Colonic mucosa (tissue), 4 donors: ENCODE results near the gene JPH4. TPM values are rescaled to one million over a fixed set of nuclear protein-coding genes. Genes with fewer than 3 reads are reported as not detected.

Source experiments
- DNase-seq: peaks from one replicate; pipeline ENCODE4 v3.0.0-alpha.2; 2020
- H3K27ac ChIP-seq: fragments of 200-600 bp; one replicate; pipeline ENCODE4 v1.8.0; 2021
- H3K27me3 ChIP-seq: fragments of 200-600 bp; one replicate; pipeline ENCODE4 v1.8.0; 2021
- H3K36me3 ChIP-seq: fragments of 200-600 bp; one replicate; pipeline ENCODE4 v1.8.0; 2021
- H3K4me1 ChIP-seq: fragments of 200-600 bp; one replicate; pipeline ENCODE4 v1.8.0; 2021; ENCODE audit warnings: mild to moderate bottlenecking
- H3K4me3 ChIP-seq: fragments of 200-600 bp; one replicate; pipeline ENCODE4 v1.8.0; 2021
- H3K9ac ChIP-seq, 2 donors: one replicate each; pipeline ENCODE4 v1.7.0; 2013; ENCODE audit warnings: control low read depth in 2 of 2, low read depth in 2 of 2, low read length in 2 of 2
- H3K9me3 ChIP-seq: fragments of 200-600 bp; one replicate; pipeline ENCODE4 v1.8.0; 2021
- CTCF ChIP-seq: fragments of 200-600 bp; IDR thresholded peaks from one replicate; pipeline ENCODE4 v1.8.0; 2022; ENCODE audit warnings: antibody characterized with exemption, mild to moderate bottlenecking
- intact Hi-C: fragments of 100-400 bp; cut with DNase I; formaldehyde crosslinking; loops from one replicate; pipeline ENCODE4 v1.14.1; 2022
- total RNA-seq, 2 donors: library from RNA; stranded (reverse); fragmentation: NEBNext Ultra II Directional in 1 of 2; extraction: Animal tissue kit (Norgen Biotek cat#: 25700) in 1 of 2; gene quantifications; one replicate each; pipeline ENCODE4 v1.2.1, GENCODE V29; 2021
- donor health status: healthy.
- donor health status: DM: no; HTN: no; CAD: no.
- donor health status: DM: no; HTN: no; CAD: no.

Gene JPH4
- total RNA-seq, 2 donors from 2014 or later, result 0.30 to 0.58 TPM

GRCh38 chr14:23557521-23557920, 21.1 kb downstream of the JPH4 start:
- H3K27me3 ChIP-seq, result no peaks in the 10 kb centered on the region
- TF ChIP-seq CTCF, result no peak
- no peaks in the 10 kb centered on the region for H3K9me3 ChIP-seq
- H3K4me3 ChIP-seq, result no peak overlapping the region
- intact Hi-C loops, result no loop called here
- no peak for DNase-seq
- no peak overlapping the region for H3K9ac ChIP-seq
- no peak overlapping the region for H3K27ac ChIP-seq
- no peaks in the 10 kb centered on the region for H3K36me3 ChIP-seq
- no peaks in the 10 kb centered on the region for H3K4me1 ChIP-seq

DNA sequence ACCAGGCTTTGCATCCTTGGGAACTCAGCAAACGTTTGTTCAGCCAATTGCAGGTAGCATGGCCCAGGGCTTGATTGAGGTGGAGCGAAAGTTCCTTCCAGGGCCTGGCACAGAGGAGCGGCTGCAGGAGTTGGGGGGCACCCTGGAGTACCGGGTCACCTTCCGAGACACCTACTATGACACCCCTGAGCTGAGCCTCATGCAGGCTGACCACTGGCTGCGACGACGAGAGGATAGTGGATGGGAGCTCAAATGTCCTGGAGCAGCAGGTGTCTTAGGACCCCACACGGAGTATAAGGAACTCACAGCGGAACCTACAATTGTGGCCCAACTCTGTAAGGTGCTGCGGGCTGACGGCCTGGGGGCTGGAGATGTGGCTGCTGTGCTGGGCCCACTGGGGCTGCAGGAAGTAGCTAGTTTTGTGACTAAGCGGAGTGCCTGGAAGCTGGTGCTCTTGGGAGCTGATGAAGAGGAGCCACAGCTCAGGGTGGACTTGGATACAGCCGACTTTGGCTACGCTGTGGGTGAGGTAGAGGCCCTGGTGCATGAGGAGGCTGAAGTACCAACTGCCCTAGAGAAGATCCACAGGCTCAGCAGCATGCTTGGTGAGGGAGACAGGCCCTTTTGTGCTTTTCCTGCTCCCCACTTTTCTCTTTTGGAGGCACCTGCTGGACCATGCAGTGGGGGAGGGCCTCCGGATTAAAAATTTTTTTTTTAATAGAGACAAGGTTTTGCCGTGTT, 21.7 kb downstream of the JPH4 start:
- no peaks in the 10 kb centered on the region for H3K9me3 ChIP-seq
- peak overlapping the region; percentile 92 for H3K27ac ChIP-seq
- H3K4me1 ChIP-seq, result no peaks in the 10 kb centered on the region
- H3K36me3 ChIP-seq, result no peaks in the 10 kb centered on the region
- peak overlapping the region; percentile 64 to 84 for H3K9ac ChIP-seq
- H3K27me3 ChIP-seq, result no peaks in the 10 kb centered on the region
- H3K4me3 ChIP-seq, result peak overlapping the region; percentile 92
- DNase-seq, result no peak
- intact Hi-C loops, result no loop called here
- no peak for TF ChIP-seq CTCF

DNA sequence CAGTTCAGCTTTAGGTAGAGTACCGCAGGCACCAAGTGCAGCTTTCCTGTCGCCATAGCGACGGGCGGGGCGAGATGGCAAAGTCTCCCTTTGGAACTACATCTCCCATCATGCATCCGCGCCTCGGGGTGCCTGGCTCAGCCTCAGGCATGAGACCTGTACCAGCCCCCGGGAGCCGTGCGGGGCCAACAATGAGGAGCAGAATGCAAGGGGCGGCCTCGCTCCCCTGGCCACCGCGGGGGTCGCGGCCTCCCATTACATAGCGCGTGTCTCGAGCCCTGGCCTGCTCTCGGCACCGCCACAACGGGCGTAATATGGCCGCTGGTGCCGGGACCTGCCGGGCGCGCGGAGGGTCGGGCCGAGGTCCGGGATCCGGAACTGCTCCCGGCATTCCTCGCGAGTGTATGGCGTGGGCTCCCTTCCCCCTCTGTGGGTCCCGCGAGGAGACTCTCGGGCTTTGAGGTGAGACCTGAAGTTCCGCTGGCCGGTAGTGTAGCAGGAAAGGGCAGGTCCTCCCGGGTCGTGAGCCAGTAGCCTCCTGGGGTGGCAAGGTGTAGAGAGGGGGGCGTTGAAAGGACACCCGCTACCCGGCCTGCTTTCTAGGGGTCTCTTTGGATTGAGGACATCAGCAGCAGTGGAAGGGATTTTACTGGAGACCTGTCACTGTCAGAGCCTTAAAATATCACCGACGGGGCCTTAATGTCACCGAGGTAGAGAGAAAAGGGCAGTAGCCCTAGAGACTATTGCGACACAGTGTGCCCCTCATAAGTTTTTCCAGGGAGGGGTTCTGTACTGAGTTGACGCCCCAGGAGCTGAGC, 22.5 kb downstream of the JPH4 start, which contains the start of gene THTPA:
TSS of gene THTPA (plus strand) at position 390 of the 818 bp plus-strand sequence. CDS start 487 bp downstream, outside the sequence.
- no peaks in the 10 kb centered on the region for H3K9me3 ChIP-seq
- H3K4me3 ChIP-seq, result peak within 1 kb of the TSS; percentile 92
- H3K36me3 ChIP-seq, result no peaks in the 10 kb centered on the region
- intact Hi-C loops, result no loop called here
- TF ChIP-seq CTCF, result no peak
- peak within 1 kb of the TSS; percentile 92 for H3K27ac ChIP-seq
- no peaks in the 10 kb centered on the region for H3K4me1 ChIP-seq
- peak; percentile 97 for DNase-seq
- no peaks in the 10 kb centered on the region for H3K27me3 ChIP-seq
- H3K9ac ChIP-seq, result peak within 1 kb of the TSS; percentile 64 to 84

GRCh38 chr14:23555533-23555881, 23.1 kb downstream of the JPH4 start:
- H3K27me3 ChIP-seq, result no peaks in the 10 kb centered on the region
- peak overlapping the region; percentile 92 for H3K4me3 ChIP-seq
- peak overlapping the region; percentile 44 to 84 for H3K9ac ChIP-seq
- no peak for TF ChIP-seq CTCF
- no peak for DNase-seq
- H3K27ac ChIP-seq, result peak overlapping the region; percentile 92
- no peaks in the 10 kb centered on the region for H3K4me1 ChIP-seq
- intact Hi-C loops, result no loop called here
- H3K9me3 ChIP-seq, result no peaks in the 10 kb centered on the region
- no peaks in the 10 kb centered on the region for H3K36me3 ChIP-seq

DNA sequence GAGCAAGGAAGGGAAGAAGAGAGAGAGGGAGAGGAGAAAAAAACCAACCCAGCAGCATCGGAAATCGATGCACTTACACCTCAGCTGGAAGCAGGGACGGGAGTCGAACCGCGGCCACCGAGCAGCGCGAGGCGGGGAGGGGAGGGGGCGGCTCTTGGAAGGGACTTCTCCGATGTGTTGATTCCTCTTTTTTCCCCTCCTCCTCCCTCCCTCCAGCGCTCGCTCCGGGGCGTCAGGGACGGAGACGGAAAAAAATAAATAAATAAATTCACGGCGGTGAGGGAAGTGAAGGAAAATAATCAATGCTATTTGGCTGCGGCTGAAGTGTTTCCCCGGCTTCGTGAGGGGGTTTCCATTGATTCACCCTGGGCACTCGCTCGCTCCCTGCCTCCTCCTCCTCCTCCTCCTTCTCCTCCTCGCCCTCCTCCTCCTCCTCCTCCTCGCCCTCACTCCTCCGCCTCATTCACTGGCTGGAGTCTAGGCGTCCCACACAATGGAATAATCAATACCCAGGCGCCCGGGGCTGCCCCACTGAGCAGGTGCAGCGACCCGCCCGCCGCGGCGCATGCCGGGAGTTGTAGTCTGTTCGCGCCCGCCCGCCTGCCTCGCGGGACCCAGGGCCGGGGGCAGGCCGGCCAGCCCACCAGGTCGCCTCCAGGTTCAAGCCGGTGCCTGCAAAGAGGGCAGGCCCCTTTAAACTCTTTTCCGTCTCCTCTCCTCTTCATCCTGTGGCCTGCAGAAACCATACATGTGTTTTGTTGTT, 27.1 kb downstream of the JPH4 start, which contains the start of gene ZFHX2:
TSS of gene ZFHX2 (minus strand) at position 500 of the 763 bp plus-strand sequence. CDS start 16,440 bp downstream, outside the sequence.
- Histone ChIP-seq H3K9ac (peak within 1 kb of the TSS; percentile 65 to 77), H3K27me3 (no peaks in the 10 kb centered on the region), H3K4me1 (no peaks in the 10 kb centered on the region), H3K4me3 (peak within 1 kb of the TSS; percentile 56), H3K36me3 (no peaks in the 10 kb centered on the region), H3K9me3 (no peaks in the 10 kb centered on the region), H3K27ac (no peak within 1 kb of the TSS)
- intact Hi-C loops, result no loop called here
- no peak for TF ChIP-seq CTCF
- DNase-seq, result peak; percentile 90
